ENCODE data around the gene ADORA1. TPM values are rescaled to one million over a fixed set of nuclear protein-coding genes. Genes with fewer than 3 reads are reported as not detected.

The ADORA1 gene
- polyA plus RNA-seq, 3 donors: 4.9 to 6.3 (median 6.0) TPM

- DNase-seq (ENCODE audit: extremely low read depth in 1 of 11, low read depth in 9 of 11, low spot score in 4 of 11): no peak
Measured at GRCh38 chr1:203190949-203191348, 63.4 kb downstream of the ADORA1 start.

GRCh38 chr1:203196371-203196770 lies 68.8 kb downstream of the ADORA1 start:
- DNase-seq (ENCODE audit: extremely low read depth in 1 of 11, low read depth in 9 of 11, low spot score in 4 of 11): no peak

GRCh38 chr1:203197625-203198024 lies 70.1 kb downstream of the ADORA1 start:
- no peak for DNase-seq (ENCODE audit: extremely low read depth in 1 of 11, low read depth in 9 of 11, low spot score in 4 of 11)

- DNase-seq (ENCODE audit: extremely low read depth in 1 of 11, low read depth in 9 of 11, low spot score in 4 of 11): no peak
Measured at GRCh38 chr1:203199002-203199401, 71.5 kb downstream of the ADORA1 start.

- no peak for DNase-seq (ENCODE audit: extremely low read depth in 1 of 11, low read depth in 9 of 11, low spot score in 4 of 11)
Measured at GRCh38 chr1:203199481-203199815, 71.9 kb downstream of the ADORA1 start.

- no peak for DNase-seq (ENCODE audit: extremely low read depth in 1 of 11, low read depth in 9 of 11, low spot score in 4 of 11)
Measured at GRCh38 chr1:203199816-203200571, 72.5 kb downstream of the ADORA1 start.

GRCh38 chr1:203200916-203201315 lies 73.4 kb downstream of the ADORA1 start:
- DNase-seq (ENCODE audit: extremely low read depth in 1 of 11, low read depth in 9 of 11, low spot score in 4 of 11): no peak

- no peak for DNase-seq (ENCODE audit: extremely low read depth in 1 of 11, low read depth in 9 of 11, low spot score in 4 of 11)
Measured at GRCh38 chr1:203201516-203202205, 74.1 kb downstream of the ADORA1 start.

GRCh38 chr1:203202431-203203245 lies 75.1 kb downstream of the ADORA1 start:
- DNase-seq (ENCODE audit: extremely low read depth in 1 of 11, low read depth in 9 of 11, low spot score in 4 of 11): peak in 4 of 11 donors; percentile 23 to 48 (median 34)

GRCh38 chr1:203204756-203205155 lies 77.2 kb downstream of the ADORA1 start:
- DNase-seq (ENCODE audit: extremely low read depth in 1 of 11, low read depth in 9 of 11, low spot score in 4 of 11): no peak

- no peak for DNase-seq (ENCODE audit: extremely low read depth in 1 of 11, low read depth in 9 of 11, low spot score in 4 of 11)
Measured at GRCh38 chr1:203206129-203206687, 78.7 kb downstream of the ADORA1 start.

GRCh38 chr1:203207751-203208150 lies 80.2 kb downstream of the ADORA1 start:
- no peak for DNase-seq (ENCODE audit: extremely low read depth in 1 of 11, low read depth in 9 of 11, low spot score in 4 of 11)

GRCh38 chr1:203208181-203208580 lies 80.7 kb downstream of the ADORA1 start:
- DNase-seq (ENCODE audit: extremely low read depth in 1 of 11, low read depth in 9 of 11, low spot score in 4 of 11): no peak

- DNase-seq (ENCODE audit: extremely low read depth in 1 of 11, low read depth in 9 of 11, low spot score in 4 of 11): no peak
Measured at GRCh38 chr1:203210350-203210749, 82.8 kb downstream of the ADORA1 start.

GRCh38 chr1:203210988-203211387 lies 83.5 kb downstream of the ADORA1 start:
- no peak for DNase-seq (ENCODE audit: extremely low read depth in 1 of 11, low read depth in 9 of 11, low spot score in 4 of 11)

GRCh38 chr1:203211812-203212211 lies 84.3 kb downstream of the ADORA1 start:
- DNase-seq (ENCODE audit: extremely low read depth in 1 of 11, low read depth in 9 of 11, low spot score in 4 of 11): no peak

- DNase-seq (ENCODE audit: extremely low read depth in 1 of 11, low read depth in 9 of 11, low spot score in 4 of 11): no peak
Measured at GRCh38 chr1:203213126-203213525, 85.6 kb downstream of the ADORA1 start.

GRCh38 chr1:203214871-203215270 lies 87.3 kb downstream of the ADORA1 start:
- DNase-seq (ENCODE audit: extremely low read depth in 1 of 11, low read depth in 9 of 11, low spot score in 4 of 11): no peak

- no peak for DNase-seq (ENCODE audit: extremely low read depth in 1 of 11, low read depth in 9 of 11, low spot score in 4 of 11)
Measured at GRCh38 chr1:203215573-203215972, 88.0 kb downstream of the ADORA1 start.
